ENCODE data around the gene SARS2.
"Not testable (repeated sequence)": the region's sequence is repeated elsewhere in the genome, so short reads cannot be mapped to it uniquely, and the experiment has no call there.

The SARS2 gene

DNA sequence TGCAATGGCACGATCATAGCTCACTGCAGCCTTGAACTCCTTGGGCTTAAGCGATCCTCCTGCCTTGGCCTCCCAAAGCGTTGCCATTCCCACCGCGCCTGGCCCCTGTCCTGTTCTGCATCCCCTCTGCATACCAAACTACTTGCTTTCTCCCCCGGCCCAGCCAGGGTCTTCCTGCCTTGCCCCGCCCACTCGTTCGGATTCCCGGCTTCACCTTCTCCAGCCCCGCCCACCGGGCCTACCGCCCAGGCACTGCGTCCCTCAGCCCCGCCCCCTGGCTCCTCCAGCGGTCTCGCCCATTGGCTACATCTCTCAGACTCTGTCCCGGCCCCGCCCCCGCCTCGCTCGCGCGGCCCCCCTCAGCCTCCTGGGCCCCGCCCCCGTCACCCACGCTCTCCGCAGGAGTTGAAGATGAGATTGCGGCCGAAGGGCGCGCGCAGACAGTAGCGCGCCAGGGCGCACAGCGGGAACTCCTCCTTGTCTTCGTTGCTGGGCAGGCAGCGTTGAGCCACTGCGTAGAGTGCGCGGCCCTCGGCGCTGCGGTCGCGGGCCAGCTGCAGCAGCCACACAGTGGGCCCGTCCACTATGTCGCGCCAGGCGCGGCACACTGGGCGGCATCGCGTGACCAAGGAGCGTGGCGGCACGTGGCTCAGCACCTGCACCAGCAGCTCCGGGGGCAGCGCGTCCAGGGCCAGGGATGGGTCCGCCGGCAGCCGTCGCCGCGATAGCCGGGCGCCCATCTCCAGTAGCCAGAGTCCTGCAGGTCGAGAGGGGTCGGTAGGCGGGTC lies 19.2 kb upstream of the SARS2 start:
- H3K4me3 ChIP-seq = peak overlapping the region; percentile 10 to 41 (median 24)

DNA sequence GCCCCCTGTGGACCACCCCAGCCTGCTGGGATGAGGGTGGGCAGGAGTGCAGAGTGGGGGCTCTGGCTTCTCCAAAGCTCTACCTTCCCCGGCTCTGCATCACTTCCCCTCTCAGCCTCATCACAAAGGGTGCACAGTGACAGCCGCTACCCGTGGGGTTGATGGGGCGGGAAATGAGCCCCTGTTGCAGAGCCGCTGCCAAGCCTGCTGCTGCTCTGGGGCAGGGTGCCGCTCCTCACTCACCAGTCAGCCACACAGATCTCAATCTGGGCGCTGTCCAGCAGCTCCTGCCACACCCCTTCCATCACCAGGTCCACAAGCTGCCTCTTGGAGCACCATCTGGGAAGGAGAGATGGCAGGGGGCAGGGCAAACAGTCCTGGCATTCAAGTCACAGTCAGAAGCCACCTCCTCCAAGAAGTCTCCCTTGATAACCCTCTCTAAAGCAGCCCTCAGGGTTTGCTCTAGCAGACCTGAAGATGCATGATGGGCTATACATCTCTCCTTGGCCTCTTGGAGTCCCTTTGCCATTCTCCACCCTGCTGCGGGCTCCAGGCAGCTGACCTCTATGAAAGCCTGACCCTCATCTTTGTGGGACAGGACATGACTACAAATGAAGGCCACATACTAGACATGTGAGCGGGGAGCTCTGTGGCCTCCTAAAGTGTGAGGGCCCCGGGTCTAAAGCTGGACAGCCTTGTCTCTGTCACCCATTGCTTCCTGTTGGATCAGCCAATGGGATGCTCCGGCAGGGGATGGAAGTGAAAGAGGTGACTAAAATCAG lies 15.9 kb upstream of the SARS2 start:
- no peak overlapping the region for H3K4me3 ChIP-seq

More for the DNA sequence above, 19.2 kb upstream of the SARS2 start:
- H3K27ac ChIP-seq = peak overlapping the region in 1 of 21 experiments; percentile 26

DNA sequence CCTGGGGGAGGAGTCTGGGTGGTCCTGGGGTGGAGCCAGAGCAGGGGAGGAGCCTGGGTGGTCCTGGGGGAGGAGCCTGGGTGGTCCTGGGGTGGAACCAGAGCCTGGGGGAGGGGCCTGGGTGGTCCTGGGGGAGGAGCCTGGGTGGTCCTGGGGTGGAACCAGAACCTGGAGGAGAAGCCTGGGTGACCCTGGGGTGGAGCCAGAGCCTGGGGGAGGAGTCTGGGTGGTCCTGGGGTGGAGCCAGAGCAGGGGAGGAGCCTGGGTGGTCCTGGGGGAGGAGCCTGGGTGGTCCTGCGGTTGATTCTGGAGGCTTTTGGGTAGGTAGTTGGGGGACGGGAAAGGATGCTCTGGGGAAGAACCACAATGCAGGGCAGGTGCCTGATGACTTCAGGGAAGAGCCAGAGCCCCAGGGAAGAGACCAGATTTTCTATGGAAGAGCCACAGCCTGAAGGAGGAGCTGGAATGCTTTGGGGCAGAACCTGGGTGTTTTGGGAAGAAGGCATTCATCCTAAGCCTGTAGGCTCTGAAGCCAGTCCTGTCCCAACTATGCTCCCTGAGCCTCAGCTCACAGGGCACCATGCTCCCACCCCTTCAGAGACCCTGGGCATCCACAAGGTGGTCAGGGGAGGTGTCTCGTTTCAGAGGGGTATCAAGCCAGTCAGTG lies 15.1 kb upstream of the SARS2 start:
- Histone ChIP-seq H3K27ac (no peak overlapping the region), H3K4me3 (no peak overlapping the region)

More for the DNA sequence above, 15.9 kb upstream of the SARS2 start:
- H3K27ac ChIP-seq = no peak overlapping the region

DNA sequence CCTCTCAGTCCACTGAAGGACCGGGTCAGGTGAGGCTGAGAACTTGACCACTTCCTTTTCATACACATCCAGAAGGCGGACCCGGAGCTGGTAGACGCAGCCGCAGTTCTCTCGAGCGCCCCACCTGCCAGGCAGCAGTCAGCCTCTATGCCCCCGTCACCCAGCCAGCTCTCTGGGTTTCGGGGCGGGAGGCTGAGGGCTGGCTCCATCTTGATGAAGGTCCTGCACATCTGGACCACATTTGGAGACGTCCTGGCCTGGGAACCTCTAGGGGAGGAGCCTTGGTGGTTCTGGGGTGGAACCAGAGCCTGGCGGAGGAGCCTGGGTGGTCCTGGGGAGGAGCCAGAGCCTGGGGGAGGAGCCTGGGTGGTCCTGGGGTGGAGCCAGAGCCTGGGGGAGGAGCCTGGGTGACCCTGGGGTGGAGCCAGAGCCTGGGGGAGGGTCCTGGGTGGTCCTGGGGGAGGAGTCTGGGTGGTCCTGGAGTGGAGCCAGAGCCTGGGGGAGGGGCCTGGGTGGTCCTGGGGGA lies 14.5 kb upstream of the SARS2 start:
- Histone ChIP-seq H3K27ac (no peak overlapping the region), H3K4me3 (no peak overlapping the region)

DNA sequence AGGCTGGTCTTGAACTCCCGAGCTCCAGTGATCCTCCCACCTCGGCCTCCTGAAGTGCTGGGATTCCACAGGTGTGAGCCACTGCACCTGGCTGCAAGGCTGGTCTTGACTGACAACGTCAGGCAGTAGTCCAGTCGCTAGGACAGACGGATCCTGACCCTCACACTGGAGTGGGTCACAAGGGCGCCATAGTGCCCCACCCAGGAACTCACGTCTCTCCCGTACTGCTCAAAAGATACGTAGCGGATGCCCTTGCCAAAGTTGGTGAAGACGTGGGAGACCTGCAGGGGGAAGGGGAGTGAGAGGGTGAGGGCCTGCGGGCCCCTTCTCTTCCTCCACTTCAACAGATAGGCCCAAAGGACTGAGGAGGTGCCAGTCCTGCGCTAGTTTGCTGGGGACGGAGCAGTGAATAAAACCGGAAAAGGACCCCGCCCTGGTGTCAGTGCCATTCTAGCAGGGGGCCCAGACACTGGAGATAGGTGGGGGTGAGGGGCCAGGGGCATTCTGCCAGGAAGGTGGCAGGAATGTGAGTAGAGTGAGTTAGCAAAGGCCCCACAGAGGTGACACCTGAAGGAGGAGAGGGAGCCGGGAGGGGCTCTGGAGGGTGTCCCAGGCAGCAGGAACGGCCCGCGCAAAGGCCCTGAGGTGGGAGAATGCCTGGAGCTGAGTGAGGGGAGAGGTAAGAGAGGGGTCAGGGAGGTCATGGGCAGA lies 12.1 kb upstream of the SARS2 start:
- H3K27ac ChIP-seq = no peak overlapping the region
- no peak overlapping the region for H3K4me3 ChIP-seq

DNA sequence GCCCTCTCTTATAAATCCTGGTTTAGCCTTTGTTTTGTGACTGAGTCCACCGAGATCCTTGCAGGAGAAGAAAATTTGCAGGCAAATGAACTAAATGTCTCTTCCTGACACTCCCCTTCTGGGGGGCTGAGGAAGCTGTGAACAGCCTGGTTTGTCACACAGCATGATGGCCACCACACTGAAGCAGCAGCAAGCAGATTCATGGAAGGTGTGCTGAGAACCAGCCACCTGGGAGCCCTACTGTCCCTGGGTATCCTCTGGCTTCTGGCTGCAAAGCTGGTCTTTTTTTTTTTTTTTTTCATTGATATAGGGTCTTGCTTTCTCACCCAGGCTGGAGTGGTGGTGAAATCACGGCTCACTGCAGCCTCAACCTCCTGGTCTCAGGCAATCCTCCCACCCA lies 11.4 kb upstream of the SARS2 start:
- no peak overlapping the region for H3K27ac ChIP-seq

DNA sequence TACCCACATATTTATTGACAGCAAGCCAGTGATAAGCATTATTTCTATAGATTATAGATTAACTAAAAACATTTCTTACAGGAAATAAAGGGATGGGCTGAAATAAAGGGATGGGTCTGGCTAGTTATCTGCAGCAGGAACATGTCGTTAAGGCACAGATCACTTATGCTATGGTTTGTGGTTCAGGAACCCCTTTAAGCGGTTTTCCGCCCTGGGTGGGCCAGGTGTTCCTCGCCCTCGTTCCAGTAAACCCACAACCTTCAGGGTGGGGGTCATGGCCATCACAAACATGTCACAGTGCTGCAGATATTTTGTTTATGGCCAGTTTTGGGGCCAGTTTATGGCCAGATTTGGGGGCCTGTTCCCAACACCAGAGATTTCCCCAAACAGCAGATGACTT lies 10.9 kb upstream of the SARS2 start:
- H3K4me3 ChIP-seq, H3K27ac ChIP-seq: not testable (repeated sequence)

More for the DNA sequence above, 11.4 kb upstream of the SARS2 start:
- no peak overlapping the region for H3K4me3 ChIP-seq

DNA sequence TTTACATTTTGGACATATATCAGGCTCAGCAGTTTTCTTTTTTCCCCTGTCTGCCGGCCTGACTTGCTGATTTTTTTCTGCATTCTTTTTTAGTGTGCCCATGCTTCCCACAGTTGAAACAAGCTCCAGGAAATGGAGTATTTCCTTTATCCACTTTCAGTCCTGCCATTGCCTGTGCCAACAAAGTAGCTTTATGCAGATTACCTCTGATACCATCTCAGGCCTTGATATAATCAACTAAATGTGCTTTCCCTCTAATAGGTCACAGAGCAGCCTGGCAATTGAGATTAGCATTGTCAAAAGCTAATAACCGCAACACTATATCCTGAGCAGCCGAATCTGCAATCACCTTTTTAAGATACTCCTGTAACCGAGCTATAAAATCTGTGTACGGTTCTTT lies 9.4 kb upstream of the SARS2 start:
- H3K4me3 ChIP-seq = no peak overlapping the region
- no peak overlapping the region for H3K27ac ChIP-seq

DNA sequence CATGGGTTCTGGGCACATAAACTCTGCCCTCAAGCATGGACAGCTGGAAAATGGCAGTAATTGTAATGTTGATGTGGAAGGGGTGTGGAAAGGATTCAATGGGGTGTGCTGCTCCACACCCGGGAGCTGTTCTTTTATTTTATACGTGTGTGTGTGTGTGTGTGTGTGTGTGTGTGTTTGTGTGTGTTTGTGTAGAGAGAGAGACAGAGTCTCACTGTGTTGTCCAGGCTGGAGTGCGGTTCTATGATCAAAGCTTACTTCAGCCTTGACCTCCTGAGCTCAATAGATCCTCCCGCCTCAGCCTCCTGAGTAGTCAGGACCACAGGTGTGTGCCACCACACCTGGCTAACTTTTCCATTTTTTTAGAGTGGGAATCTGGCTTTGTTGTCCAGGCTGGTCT lies 3.0 kb upstream of the SARS2 start:
- H3K4me3 ChIP-seq = no peak overlapping the region
- H3K27ac ChIP-seq = no peak overlapping the region

DNA sequence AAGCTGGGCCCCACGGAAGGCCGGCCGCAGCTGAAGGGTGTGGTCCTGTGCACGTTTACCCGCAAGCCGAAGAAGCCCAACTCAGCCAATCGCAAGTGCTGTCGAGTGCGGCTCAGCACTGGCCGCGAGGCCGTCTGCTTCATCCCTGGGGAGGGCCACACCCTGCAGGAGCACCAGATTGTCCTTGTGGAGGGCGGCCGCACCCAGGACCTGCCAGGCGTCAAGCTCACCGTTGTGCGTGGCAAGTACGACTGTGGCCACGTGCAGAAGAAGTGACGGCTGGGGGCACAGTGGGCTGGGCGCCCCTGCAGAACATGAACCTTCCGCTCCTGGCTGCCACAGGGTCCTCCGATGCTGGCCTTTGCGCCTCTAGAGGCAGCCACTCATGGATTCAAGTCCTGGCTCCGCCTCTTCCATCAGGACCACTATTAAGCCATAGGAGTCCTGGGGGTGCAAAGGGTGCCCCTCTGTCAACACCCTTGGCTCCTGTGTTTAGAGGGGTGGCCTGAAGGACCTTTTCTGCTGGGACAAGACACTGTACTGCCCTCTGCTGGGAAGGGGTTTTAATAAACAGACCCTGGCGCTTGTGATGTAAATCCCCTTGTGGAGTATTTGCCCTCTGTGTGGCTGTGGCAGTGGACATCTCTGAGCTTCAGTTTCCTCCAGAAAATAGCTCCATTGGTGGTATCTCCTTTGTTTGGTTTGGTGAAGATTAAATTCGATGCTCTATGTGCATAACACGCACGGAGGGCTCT lies 2.0 kb upstream of the SARS2 start:
- no peak overlapping the region for H3K27ac ChIP-seq
- H3K4me3 ChIP-seq = no peak overlapping the region

DNA sequence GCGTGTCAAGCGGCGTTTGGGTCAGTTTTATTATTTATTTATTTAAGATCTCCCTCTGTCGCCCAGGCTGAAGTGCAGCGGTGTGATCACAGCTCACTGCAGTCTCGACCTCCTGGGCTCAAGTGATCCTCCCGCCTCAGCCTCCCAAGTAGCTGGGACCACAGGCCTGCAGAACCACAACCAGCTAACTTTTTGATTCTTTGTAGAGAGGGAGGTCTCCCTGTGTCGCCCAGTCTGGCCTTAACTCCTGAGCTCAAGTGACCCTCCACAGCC lies 894 bp upstream of the SARS2 start:
- peak overlapping the region in 19 of 21 experiments; percentile 62 to 95 (median 88) for H3K27ac ChIP-seq
- peak overlapping the region; percentile 45 to 71 (median 68) for H3K4me3 ChIP-seq

DNA sequence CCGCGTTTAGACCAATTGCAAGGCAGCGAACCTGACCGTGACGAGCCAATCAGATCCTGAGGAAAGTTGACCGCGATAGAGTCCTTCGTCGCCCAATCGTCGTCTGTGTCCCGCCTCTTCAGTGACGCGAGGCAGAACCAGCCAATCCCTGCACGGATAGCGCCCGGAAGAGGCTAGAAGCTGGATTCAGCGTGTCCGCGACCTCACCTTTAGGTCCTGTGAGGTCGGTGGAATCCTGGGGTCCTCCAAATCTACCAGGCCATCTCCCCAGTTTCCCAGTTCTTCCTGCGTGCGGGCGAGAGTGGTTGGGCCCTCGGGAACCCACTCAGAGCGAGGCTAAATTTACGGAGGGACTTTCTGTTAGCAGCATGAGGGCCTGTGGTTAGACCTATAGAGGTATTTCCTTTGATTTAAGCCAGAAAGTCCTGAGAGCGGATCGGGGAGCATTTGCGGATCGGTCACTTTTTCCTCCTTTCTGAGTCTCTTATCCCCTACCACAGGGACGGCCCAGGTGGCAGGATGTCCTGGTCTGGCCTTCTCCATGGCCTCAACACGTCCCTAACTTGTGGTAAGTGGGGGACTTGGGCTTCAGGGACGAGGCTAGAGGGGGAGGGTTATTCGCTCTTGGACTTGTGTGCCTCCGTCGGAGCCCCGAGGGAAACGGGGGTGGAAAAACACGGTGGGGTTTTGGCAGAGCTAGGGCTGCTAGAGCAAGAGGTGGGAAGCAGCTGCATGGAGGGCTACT lies 385 bp upstream of the SARS2 start, which contains the start of gene MRPS12:
TSS of gene MRPS12 (plus strand) at position 169 of the 745 bp plus-strand sequence. CDS start at position 520, 351 bp downstream.
- Histone ChIP-seq H3K4me3 (peak within 1 kb of the TSS; percentile 45 to 71 (median 68)), H3K27ac (peak within 1 kb of the TSS in 20 of 21 experiments; percentile 65 to 95 (median 87))

DNA sequence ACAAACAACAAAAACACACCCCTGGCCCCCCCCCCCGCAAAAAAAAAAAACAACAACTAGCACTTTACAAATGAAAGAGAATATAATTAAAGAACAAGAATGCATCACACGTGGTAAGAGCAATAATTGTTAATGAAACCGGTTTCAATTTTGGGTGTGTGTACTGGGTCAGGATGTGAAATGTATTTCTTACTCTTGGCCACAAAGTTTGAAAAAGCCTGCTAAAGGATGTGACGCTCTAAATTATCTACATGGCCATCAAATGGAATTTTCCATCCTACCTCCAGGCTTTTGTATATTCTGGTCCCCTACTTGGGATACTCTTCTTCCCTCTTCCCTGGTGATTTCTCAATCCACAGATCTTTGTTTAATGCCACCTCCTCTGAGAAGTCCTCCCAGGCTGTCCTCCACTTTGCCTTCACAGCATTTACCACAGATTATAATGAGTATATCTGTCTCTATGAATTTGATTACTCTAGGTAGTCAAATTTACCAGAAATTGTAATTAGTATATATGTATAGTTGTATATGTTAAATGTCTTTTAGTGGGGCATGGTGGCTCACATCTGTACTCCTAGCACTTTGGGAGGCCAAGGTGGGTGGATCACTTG lies 2.1 kb downstream of the SARS2 start:
- H3K4me3 ChIP-seq = no peak overlapping the region
- H3K27ac ChIP-seq = peak overlapping the region in 2 of 21 experiments; percentile 16 to 79

DNA sequence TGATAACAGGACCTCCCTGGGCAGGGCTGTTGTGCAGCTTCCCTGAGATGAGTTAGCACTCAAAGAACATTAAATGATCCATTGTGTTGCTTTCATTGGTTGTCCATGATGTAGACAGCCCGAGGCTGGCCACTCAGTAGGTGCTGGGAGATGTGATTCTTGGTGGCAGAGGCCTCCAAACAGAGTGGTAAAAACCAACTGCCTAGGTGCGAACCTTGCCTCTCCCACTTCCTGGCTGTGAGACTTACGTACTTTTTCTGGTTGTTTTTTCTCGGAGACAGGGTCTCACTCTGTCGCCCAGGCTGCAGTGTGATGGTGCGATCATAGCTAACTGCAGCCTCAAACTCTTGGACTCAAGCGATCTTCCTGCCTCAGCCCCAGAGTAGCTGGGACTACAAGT lies 6.2 kb downstream of the SARS2 start:
- no peak overlapping the region for H3K4me3 ChIP-seq
- peak overlapping the region in 2 of 21 experiments; percentile 3 to 22 for H3K27ac ChIP-seq

DNA sequence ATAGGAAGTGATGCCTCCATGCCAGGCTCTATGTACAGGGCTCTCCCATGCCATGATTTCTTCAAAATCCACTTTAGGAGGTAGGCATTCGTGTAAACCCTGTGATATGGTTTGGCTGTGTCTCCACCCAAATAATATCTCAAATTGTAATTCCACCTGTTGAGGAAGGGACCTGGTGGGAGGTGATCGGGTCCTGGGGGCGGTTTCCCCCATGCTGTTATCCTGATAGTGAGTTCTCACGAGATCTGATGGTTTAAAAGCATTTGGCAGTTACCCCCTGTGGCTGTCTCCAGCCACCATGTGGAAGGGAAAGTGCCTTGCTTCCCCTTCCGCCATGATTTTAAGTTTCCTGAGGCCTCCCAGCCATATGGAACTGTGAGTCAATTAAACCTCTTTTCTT lies 8.1 kb downstream of the SARS2 start:
- Histone ChIP-seq H3K27ac (no peak overlapping the region), H3K4me3 (no peak overlapping the region)

DNA sequence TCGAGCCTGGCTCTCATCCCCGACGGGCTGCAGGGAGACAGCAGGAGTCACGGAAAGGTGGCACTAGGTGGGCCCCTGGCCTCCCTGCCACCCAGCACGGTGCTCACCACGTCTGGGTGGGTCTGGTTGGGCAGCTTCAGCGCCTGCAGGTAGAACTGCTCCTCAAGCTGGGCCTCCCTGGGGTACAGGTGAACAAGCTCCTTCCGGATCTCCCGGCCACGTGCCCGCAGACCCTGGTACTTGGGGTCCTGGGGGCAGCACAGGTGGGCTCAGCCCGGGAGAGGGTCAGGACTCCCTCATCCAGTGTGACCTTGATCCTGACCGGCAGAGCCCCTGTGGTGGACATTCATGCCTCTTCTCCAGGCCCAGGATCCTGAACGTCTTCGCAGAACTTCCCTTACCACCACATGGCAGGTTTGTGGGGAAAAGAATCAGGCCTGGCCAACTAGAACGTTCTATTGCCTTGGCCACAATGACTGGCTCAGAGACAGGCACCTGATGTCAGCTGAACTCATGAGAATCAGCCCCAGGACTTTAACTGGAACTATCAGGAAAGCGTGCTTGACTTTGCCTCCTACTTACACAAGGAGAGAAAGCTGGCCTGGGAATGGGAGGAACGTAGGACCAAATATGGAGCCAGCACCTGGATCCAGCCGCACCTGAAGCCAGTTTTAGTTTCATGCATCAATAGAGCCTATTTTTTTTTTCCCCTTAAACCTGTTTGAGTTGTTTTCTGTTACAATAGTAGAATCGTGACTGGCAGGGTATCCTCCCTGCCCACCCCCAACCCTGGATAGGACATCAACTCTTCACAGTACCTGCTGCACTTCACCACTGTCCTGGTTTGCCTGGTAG lies 8.9 kb downstream of the SARS2 start:
- H3K27ac ChIP-seq = no peak overlapping the region
- no peak overlapping the region for H3K4me3 ChIP-seq

All from skin epidermis (tissue), 12 donors.